ENCODE measurements around the gene RNF19B.

GRCh38 chr1:32917521-32917920 lies 47.1 kb downstream of the RNF19B start:
- no peak for TF ChIP-seq POLR2A (IDR thresholded peaks at IDR 0.05)
- TF ChIP-seq CTCF (IDR thresholded peaks at IDR 0.05), result no peak

All from body of pancreas (tissue), 4 donors.